H9 (cell line): Measurements from ENCODE around the gene CCDC91. TPM values are rescaled to one million over a fixed set of nuclear protein-coding genes. Genes with fewer than 3 reads are reported as not detected.

Source experiments
- DNase-seq: peaks from one replicate; pipeline ENCODE4 v3.0.0-alpha.2; 2017
- H2AFZ ChIP-seq: one replicate; pipeline ENCODE4 v1.6.1; 2013; ENCODE audit warnings: mild to moderate bottlenecking, low read length, control low read depth, moderate library complexity
- H2AK5ac ChIP-seq: 2 replicates; pipeline ENCODE4 v1.6.1; 2013; ENCODE audit warnings: low read length, control low read depth, mixed read lengths; ENCODE audit not compliant: insufficient read length
- H2BK120ac ChIP-seq: one replicate; pipeline ENCODE4 v1.6.1; 2013; ENCODE audit warnings: low read depth, mild to moderate bottlenecking, low read length, control low read depth, inconsistent platforms; ENCODE audit not compliant: poor library complexity, severe bottlenecking
- H2BK12ac ChIP-seq: 2 replicates; pipeline ENCODE4 v1.6.1; 2013; ENCODE audit warnings: low read length, control low read depth, mixed read lengths, low read depth; ENCODE audit not compliant: insufficient read length
- H2BK15ac ChIP-seq: 2 replicates; pipeline ENCODE4 v1.6.1; 2013; ENCODE audit warnings: low read depth, low read length, control low read depth
- H2BK20ac ChIP-seq: one replicate; pipeline ENCODE4 v1.6.1; 2013; ENCODE audit warnings: low read depth, mild to moderate bottlenecking, low read length, control low read depth, inconsistent platforms; ENCODE audit not compliant: poor library complexity, severe bottlenecking
- H2BK5ac ChIP-seq: 2 replicates; pipeline ENCODE4 v1.6.1; 2013; ENCODE audit warnings: low read length, control low read depth, mixed read lengths; ENCODE audit not compliant: insufficient read length
- H3K14ac ChIP-seq: 2 replicates; pipeline ENCODE4 v1.6.1; 2013; ENCODE audit warnings: low read length, control low read depth; ENCODE audit not compliant: insufficient read depth
- H3K18ac ChIP-seq: 2 replicates; pipeline ENCODE4 v1.6.1; 2013; ENCODE audit warnings: low read depth, mild to moderate bottlenecking, mixed read lengths, low read length, control low read depth; ENCODE audit not compliant: insufficient read length
- H3K23ac ChIP-seq: 2 replicates; pipeline ENCODE4 v1.6.1; 2013; ENCODE audit warnings: low read length, control low read depth, mixed read lengths, low read depth; ENCODE audit not compliant: insufficient read length
- H3K23me2 ChIP-seq: 2 replicates; pipeline ENCODE4 v1.6.1; 2013; ENCODE audit warnings: low read depth, mild to moderate bottlenecking, mixed read lengths, low read length, control low read depth; ENCODE audit not compliant: insufficient read length, poor library complexity, severe bottlenecking
- H3K27ac ChIP-seq: 2 replicates; pipeline ENCODE4 v1.5.1; 2013; ENCODE audit warnings: low read length, control low read depth, mixed read lengths, low read depth; ENCODE audit not compliant: insufficient read length
- H3K27me3 ChIP-seq: 2 replicates; pipeline ENCODE4 v1.6.1; 2013; ENCODE audit warnings: low read length, control low read depth, inconsistent platforms; ENCODE audit not compliant: insufficient read depth
- H3K4ac ChIP-seq: 2 replicates; pipeline ENCODE4 v1.6.1; 2013; ENCODE audit warnings: low read depth, mild to moderate bottlenecking, control low read depth, inconsistent platforms, low read length, moderate library complexity
- H3K4me1 ChIP-seq: 2 replicates; pipeline ENCODE4 v1.6.1; 2013; ENCODE audit warnings: low read length, control low read depth, inconsistent platforms; ENCODE audit not compliant: insufficient read depth
- H3K4me2 ChIP-seq: 2 replicates; pipeline ENCODE4 v1.6.1; 2013; ENCODE audit warnings: low read length, control low read depth, mixed read lengths; ENCODE audit not compliant: insufficient read length, insufficient read depth
- H3K56ac ChIP-seq: 2 replicates; pipeline ENCODE4 v1.6.1; 2013; ENCODE audit warnings: low read depth, mild to moderate bottlenecking, mixed read lengths, low read length, control low read depth; ENCODE audit not compliant: insufficient read length
- H3K79me1 ChIP-seq: 2 replicates; pipeline ENCODE4 v1.6.1; 2013; ENCODE audit warnings: low read depth, mild to moderate bottlenecking, moderate library complexity, low read length, control low read depth, inconsistent platforms; ENCODE audit not compliant: insufficient read depth, poor library complexity, severe bottlenecking
- H3K79me2 ChIP-seq: 2 replicates; pipeline ENCODE4 v1.6.1; 2013; ENCODE audit warnings: low read length, control low read depth, inconsistent platforms; ENCODE audit not compliant: insufficient read depth
- H3K9ac ChIP-seq: 2 replicates; pipeline ENCODE4 v1.6.1; 2013; ENCODE audit warnings: low read length, control low read depth, mixed read lengths; ENCODE audit not compliant: insufficient read length; ENCODE audit errors: extremely low read depth
- H3K9me3 ChIP-seq: one replicate; pipeline ENCODE4 v1.6.1; 2013; ENCODE audit warnings: low read depth, low read length, inconsistent platforms; ENCODE audit not compliant: control insufficient read depth
- H3T11ph ChIP-seq: one replicate; pipeline ENCODE4 v1.6.1; 2013; ENCODE audit warnings: mild to moderate bottlenecking, low read length, control low read depth, inconsistent platforms
- H4K20me1 ChIP-seq: one replicate; pipeline ENCODE4 v1.6.1; 2013; ENCODE audit not compliant: control insufficient read depth, insufficient read length, insufficient read depth
- H4K5ac ChIP-seq: 2 replicates; pipeline ENCODE4 v1.6.1; 2013; ENCODE audit warnings: low read depth, mild to moderate bottlenecking, mixed read lengths, low read length, control low read depth; ENCODE audit not compliant: insufficient read length
- H4K8ac ChIP-seq: replicated peaks from 2 replicates; pipeline ENCODE4 v1.6.1; 2013; ENCODE audit warnings: low read length, control low read depth, mixed read lengths, low read depth; ENCODE audit not compliant: insufficient read length
- H4K91ac ChIP-seq: 2 replicates; pipeline ENCODE4 v1.6.1; 2013; ENCODE audit warnings: low read depth, mild to moderate bottlenecking, moderate library complexity, mixed read lengths, low read length, control low read depth; ENCODE audit not compliant: insufficient read length
- H3K27ac Mint-ChIP-seq, 3 experiments: 2 replicates in 2 of 3; 3 replicates in 1 of 3; pipeline ENCODE4 v1.8.0; 2020 to 2021; ENCODE audit warnings: mixed read lengths in 3 of 3, mild to moderate bottlenecking in 1 of 3, moderate library complexity in 1 of 3
- H3K27me3 Mint-ChIP-seq: 2 replicates; pipeline ENCODE4 v1.8.0; 2021; ENCODE audit warnings: low read depth, mild to moderate bottlenecking, moderate library complexity, mixed read lengths
- H3K36me3 Mint-ChIP-seq, 3 experiments: 2 replicates in 2 of 3; 3 replicates in 1 of 3; pipeline ENCODE4 v1.8.0; 2020 to 2021; ENCODE audit warnings: low read depth in 3 of 3, mixed read lengths in 3 of 3; ENCODE audit not compliant: insufficient read depth in 1 of 3
- H3K4me1 Mint-ChIP-seq, 2 experiments: 2 replicates each; pipeline ENCODE4 v1.8.0; 2020; ENCODE audit warnings: mixed read lengths in 2 of 2
- H3K4me3 Mint-ChIP-seq, 2 experiments: 2 replicates in 1 of 2; 3 replicates in 1 of 2; pipeline ENCODE4 v1.8.0; 2020 to 2021; ENCODE audit warnings: mild to moderate bottlenecking in 2 of 2, mixed read lengths in 2 of 2, moderate library complexity in 1 of 2
- H3K9me3 Mint-ChIP-seq, 2 experiments: 2 replicates in 1 of 2; 3 replicates in 1 of 2; pipeline ENCODE4 v1.8.0; 2020; ENCODE audit warnings: mild to moderate bottlenecking in 2 of 2, mixed read lengths in 2 of 2, moderate library complexity in 1 of 2
- CTCF ChIP-seq: fragments of 200-600 bp; sonication (generic); conservative IDR thresholded peaks from 3 replicates; pipeline ENCODE4 v1.8.0; 2021; ENCODE audit warnings: antibody characterized with exemption, mild to moderate bottlenecking
- WGBS: extraction: QIAGEN DNeasy Blood & Tissue Kit; methylation state at CpG from one replicate; pipeline ENCODE4 v1.1.7; 2013; ENCODE audit warnings: missing lambda C conversion rate, low lambda C conversion rate, mixed read lengths; ENCODE audit not compliant: insufficient read length; ENCODE audit errors: extremely low coverage; 5-methylcytosine and 5-hydroxymethylcytosine counted together
- total RNA-seq: library from RNA; stranded (reverse); gene quantifications from 2 replicates; pipeline ENCODE4 v1.2.1, GENCODE V29; 2021

CCDC91 gene
- total RNA-seq, 1 experiment from 2014 or later: 22.7 TPM

- Histone ChIP-seq H2AFZ (no peak overlapping the region), H3K4me2 (no peak overlapping the region), H2BK120ac (no peak overlapping the region), H3K4ac (no peak overlapping the region), H4K20me1 (no peaks in the 10 kb centered on the region), H3K18ac (no peak overlapping the region), H3K27ac (no peak overlapping the region), H3K79me2 (no peaks in the 10 kb centered on the region), H4K91ac (no peak overlapping the region), H3K79me1 (no peaks in the 10 kb centered on the region), H4K8ac (no peak overlapping the region), H2AK5ac (no peak overlapping the region), H3K27me3 (no peaks in the 10 kb centered on the region), H2BK15ac (no peak overlapping the region), H3K23me2 (no peaks in the 10 kb centered on the region), H2BK5ac (no peak overlapping the region), H2BK12ac (no peak overlapping the region), H3K4me1 (no peaks in the 10 kb centered on the region), H4K5ac (no peak overlapping the region), H3K14ac (no peak overlapping the region), H3K23ac (no peak overlapping the region), H3T11ph (no peak overlapping the region), H2BK20ac (no peak overlapping the region), H3K9me3 (no peaks in the 10 kb centered on the region), H3K56ac (no peak overlapping the region), H3K9ac (no peak overlapping the region)
- Mint-ChIP-seq H3K4me1 (no peaks in the 10 kb centered on the region), H3K36me3 (no peaks in the 10 kb centered on the region), H3K27ac (no peak overlapping the region), H3K27me3 (no peaks in the 10 kb centered on the region), H3K9me3 (no peaks in the 10 kb centered on the region), H3K4me3 (no peak overlapping the region)
- TF ChIP-seq CTCF: no peak
- DNase-seq: no peak
- no CpG with 5 or more reads among the region's 3 CpGs for WGBS
Observed at GRCh38 chr12:28176295-28176694, 14.0 kb upstream of the CCDC91 start.
